Measurements from ENCODE around the gene AMZ2.
A peak's percentile ranks its signal among the peaks of the same experiment; 100 is the strongest.

Gene AMZ2

DNA sequence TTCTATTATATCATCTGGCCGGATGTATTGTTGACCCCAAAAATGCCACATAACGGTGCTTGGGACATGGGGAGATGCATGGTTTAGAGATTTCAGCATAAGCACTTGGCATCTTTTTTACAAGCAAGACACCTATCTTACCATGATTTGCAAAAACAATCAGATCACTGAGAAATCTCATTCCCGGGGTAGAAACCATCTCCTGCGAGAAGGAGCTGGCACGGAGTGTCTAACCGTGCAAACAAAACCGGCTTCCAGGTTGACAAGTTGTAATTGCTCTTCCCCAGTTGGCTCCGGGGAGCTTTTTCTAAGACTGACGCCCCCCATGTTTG is 42.1 kb downstream of the AMZ2 start:
- H3K4me3 ChIP-seq (ENCODE audit: low read length), result no peak overlapping the region
- no peak for DNase-seq (ENCODE audit: low read depth)

GRCh38 chr17:68290268-68290954 is 42.6 kb downstream of the AMZ2 start:
- no peak for TF ChIP-seq CTCF (conservative IDR thresholded peaks at IDR 0.05; ENCODE audit: low read length)
- no peak for DNase-seq (ENCODE audit: low read depth)
- peak overlapping the region; percentile 7; the same call in 1 of the 2 replicates for H3K4me3 ChIP-seq (ENCODE audit: low read length)

More for the DNA sequence above, 42.1 kb downstream of the AMZ2 start:
- no peak for TF ChIP-seq CTCF (conservative IDR thresholded peaks at IDR 0.05; ENCODE audit: low read length)

DNA sequence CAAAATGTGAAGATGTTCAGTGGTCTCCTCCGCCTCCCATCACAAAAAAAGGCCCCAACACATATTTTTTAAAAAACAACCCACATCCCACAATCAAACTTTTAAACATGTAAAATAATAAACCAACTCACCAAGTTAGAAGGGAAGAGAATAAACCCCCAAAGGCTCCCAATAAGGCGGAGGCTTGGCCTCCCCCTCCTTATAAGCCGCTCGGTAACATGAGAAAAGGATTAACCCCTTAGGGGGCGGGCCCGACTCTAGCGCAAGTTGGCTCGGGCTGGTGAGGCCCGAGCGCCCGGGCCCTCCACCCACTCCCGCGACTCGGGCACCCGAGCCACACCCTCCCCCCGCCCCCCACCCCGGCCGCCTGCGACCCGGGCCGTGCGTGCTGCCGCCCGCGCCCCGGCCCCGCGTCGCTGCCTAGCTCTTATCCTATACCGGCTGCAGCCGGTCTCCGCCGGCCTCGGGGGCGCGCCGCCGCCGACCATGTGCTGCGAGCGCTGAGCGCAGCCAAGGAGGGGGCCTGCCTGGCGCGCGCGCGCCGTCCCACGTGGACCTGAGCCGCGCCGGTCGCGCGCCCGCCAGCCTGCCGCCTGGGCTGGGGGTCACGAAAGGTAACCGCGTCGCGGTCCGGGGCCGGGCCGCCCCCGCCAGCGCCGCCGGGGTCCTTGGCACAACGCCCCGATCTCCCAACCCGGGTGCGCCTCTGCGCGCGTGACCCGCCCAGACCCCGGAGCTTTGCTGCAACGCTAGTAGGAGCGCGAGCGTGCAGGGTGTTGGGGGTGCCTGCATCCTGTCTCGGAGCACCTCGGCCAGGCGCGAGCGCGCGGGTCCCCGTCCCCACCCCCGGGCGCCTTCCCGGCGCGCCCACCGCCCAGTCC is 43.4 kb downstream of the AMZ2 start, which contains the start of the genes ARSG and SLC16A6:
Gene ARSG (plus strand): TSS at position 541 of the 881 bp plus-strand sequence. CDS start 15,999 bp downstream, outside the sequence.
Gene SLC16A6 (minus strand): TSS at position 173 of the 881 bp plus-strand sequence. CDS start 12,807 bp downstream, outside the sequence.
- DNase-seq (ENCODE audit: low read depth), result no peak
- H3K4me3 ChIP-seq (ENCODE audit: low read length), result peak within 1 kb of the TSS; percentile 66
- no peak for TF ChIP-seq CTCF (conservative IDR thresholded peaks at IDR 0.05; ENCODE audit: low read length)

DNA sequence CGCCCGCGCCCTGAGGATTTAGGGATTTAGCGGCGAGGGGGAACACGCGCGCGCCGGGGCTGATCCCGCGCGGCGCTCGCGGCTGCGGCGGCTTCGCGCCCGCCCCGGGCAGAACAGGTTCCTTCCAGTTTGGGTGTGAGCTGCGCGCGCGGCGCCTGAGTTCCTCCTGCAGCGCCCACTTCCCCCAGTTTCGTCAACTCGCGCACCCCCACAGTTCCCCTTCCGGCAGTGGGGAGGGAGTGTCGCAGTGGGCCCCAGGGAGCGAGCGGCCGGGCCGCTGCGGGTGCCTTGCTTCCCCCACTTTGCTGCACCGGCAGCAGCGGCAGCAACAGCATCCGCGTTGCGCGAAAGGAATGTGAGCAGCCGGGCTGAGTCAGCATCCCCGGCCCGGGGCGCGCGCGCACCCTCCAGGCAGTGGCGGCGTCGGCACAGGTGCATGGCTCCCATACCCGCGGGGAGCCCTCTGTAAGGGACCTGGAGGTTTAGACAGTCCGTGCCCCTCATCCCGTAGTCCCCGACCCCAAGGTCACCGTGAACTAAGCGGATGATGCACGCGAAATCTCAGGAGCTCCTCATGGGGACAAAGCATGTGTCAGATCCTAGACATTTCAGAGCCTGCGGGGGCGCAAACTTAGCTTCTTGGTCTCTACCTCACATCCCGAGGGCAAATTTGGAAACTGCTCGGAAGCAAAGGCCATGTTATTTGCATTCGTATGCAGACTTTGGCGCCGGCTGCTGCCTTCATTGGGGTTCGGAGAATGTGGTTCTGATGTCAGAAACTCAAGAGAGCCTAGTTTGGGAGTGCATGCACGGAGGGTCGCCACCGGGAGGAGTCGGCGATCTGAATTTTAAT is 44.2 kb downstream of the AMZ2 start:
- H3K4me3 ChIP-seq (ENCODE audit: low read length), result peak overlapping the region; percentile 66
- DNase-seq (ENCODE audit: low read depth), result peak; percentile 53
- TF ChIP-seq CTCF (conservative IDR thresholded peaks at IDR 0.05; ENCODE audit: low read length), result no peak

- no peak overlapping the region for H3K4me3 ChIP-seq (ENCODE audit: low read length)
- TF ChIP-seq CTCF (conservative IDR thresholded peaks at IDR 0.05; ENCODE audit: low read length), result no peak
- DNase-seq (ENCODE audit: low read depth), result no peak
Observed at GRCh38 chr17:68292689-68293040, 44.8 kb downstream of the AMZ2 start.

DNA sequence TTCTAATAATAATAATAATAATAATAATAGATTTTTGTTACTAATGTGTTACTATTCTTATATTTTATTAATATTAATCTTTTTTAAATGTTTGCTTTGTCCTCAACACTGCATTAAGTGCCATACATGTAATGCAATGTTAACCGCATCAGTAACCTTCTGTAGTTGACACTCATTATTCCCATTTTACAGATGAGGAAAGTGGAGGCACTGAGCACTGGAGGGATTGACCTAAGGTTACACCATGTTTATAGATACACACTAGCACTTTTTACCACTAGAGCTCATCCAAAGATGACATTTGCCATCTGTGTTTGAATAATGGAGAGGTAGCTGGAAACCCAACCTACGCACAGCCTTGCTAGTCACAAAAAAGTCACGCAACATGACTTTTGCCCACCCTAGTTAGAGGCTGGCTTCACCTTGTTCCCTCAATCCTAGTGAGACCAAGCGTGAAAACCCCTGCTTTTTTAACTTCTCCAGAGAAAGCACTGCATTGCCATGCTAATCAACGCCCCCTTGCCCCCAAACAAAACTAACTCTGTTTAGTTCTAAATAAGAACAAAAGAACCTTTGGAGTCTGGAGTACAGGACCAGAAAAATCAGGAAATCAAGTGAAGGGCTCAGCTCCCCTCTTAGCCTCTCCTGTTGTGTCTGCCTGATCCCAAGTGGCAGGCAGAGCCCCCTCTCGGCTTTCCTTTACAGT is 45.8 kb downstream of the AMZ2 start:
- no peak for TF ChIP-seq CTCF (conservative IDR thresholded peaks at IDR 0.05; ENCODE audit: low read length)
- no peak for DNase-seq (ENCODE audit: low read depth)
- no peak overlapping the region for H3K4me3 ChIP-seq (ENCODE audit: low read length)
